Loucy (cell line): ENCODE measurements around the gene WT1.

Source experiments
- CTCF ChIP-seq: fragments of 200-600 bp; sonication (generic); conservative IDR thresholded peaks from 2 replicates; pipeline ENCODE4 v1.5.1; 2014; ENCODE audit warnings: mild to moderate bottlenecking, antibody characterized with exemption, low read length
- EZH2phosphoT487 ChIP-seq: fragments of 200-600 bp; IDR thresholded peaks from 2 replicates; pipeline ENCODE4 v1.6.1; 2018; ENCODE audit warnings: antibody characterized with exemption, mild to moderate bottlenecking, moderate library complexity, borderline replicate concordance

- no peak for TF ChIP-seq CTCF
- no peak for TF ChIP-seq EZH2phosphoT487
Measured at GRCh38 chr11:32340181-32340580, 95.2 kb downstream of the WT1 start.
